HG03558 (cell line): Measurements from ENCODE around the gene RECQL5.

Experiments
- ATAC-seq: cut with Tn5 transposase; IDR thresholded peaks from one replicate; pipeline ENCODE4 v1.9.1; 2021; ENCODE audit warnings: moderate number of reproducible peaks; ENCODE audit not compliant: unreplicated experiment; ENCODE audit errors: extremely low read depth

Gene RECQL5

DNA sequence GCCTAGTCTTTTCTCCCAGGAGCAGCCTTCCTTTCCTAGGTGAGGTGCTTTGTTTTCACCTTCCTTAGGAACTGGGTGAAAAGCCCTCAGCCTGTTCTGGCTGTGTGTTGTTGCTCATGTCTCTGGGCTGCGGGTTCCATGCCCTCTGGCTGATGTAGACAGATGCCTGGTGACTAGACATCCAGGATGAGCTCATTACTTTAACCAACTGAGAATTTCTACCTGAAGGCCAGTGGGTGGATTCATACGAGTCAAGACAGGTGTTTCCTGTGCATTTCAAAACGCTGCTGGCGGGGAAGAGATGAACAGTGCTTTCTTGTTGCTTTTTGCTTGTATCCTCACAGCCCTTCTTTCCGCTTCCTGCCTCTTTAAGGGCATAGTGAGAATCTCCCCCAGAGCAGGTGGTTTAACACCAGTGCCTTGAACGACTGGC is 22.5 kb upstream of the RECQL5 start:
- no peak for ATAC-seq

DNA sequence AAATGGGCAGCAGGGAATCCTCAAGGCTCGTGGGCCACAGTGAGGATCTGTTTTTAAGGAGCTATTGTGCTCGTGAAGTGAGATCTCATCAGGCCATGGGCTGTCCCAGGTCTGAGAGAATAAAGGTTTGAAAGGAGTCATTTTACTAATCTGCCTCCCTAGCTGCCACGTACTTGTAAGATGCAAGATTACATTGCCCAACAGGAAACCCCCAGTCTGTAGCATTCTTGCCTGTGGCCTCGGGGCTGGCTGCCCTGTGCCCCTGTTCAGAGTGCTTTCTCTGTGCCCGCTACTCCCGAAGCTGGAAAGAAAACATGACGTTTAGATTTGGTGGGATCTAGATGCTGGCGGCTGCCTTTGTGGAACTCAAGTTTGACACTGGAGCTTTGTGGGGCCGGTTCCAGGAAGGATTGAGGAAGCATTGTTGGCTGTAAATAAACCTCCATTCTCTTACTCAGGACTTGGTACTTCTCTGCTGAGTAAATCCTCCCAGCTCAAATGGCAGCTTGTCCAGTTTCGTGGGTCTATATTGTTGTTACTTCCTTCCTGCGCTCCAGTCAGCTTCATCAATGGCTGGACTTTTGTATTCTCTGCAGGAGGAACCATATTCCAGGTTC is 21.4 kb upstream of the RECQL5 start:
- no peak for ATAC-seq

DNA sequence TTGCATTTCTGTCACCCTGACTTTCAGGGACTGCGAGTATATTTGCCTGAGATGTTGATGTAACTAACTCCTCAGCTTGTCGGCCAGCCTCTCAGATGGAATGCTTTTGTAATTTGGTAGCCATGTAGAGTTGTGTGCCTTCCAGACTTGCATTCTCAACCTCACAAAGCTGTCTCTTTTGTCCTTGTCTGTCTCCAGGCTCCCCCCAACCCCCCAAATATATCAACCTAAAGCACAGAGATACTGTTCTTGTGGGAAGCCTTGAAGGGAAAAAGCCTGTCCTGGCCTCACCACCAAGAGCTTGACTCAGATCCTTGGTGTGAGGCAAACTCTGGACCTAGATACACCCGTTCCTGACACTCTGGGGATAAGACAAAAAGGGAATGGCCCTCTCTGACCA is 18.5 kb upstream of the RECQL5 start:
- ATAC-seq, result no peak

DNA sequence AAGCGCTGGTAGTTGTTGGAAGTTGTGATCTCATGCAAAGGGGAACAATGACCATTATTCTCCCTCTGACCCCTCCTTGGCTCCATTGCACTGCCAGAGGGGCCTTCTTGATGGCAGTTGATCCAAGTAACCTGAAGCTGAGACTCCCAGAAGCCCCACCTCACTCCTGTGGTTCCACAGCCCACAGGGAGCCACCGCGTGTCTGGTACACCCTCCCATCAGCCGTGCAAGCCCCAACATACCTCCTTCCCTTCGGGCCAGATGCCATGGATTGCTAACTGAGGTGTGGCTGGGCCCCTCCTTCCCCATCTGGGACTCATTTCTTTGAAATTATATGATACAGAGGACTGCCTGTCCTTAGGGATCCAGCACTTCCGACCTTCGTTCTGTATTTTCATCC is 18.0 kb upstream of the RECQL5 start:
- ATAC-seq, result no peak

DNA sequence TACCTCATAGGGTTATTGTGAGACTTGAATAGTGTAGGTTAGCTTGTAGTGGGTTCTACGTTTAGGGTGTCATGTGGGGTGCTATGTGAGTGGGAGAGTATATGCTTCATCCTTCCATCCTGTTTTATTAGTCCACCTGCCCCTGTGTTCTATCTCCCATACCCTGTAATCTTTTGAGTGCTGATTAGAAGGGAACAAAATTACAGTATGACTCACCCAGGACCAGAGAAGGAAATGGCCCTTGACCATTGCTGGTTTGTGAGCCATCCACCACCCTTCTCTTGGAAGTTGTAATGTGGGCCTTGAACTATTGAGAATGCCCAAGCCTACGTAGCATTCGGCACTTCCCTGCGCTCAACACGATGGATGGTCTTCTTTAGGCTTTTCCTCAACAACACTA is 17.3 kb upstream of the RECQL5 start:
- ATAC-seq, result no peak

DNA sequence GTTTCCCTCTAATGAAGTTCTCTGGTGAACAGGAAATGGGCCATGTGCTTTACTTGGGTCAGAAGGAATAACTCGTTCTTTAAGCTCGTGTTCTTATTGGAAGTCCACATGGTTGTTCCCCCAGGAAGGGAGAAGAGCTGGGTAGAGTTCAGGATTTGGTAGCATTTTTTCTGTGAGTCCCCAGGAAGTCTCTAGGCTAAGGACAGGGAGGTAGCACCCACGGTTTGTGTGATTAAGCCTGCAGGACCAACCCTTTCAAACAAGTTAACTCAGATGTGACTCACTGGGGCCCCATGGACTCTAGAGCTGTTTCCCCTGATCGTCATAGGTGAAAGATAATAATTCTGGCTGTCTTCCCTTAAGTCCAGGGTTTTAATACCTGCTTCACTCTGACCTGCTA is 16.6 kb upstream of the RECQL5 start:
- ATAC-seq, result no peak

DNA sequence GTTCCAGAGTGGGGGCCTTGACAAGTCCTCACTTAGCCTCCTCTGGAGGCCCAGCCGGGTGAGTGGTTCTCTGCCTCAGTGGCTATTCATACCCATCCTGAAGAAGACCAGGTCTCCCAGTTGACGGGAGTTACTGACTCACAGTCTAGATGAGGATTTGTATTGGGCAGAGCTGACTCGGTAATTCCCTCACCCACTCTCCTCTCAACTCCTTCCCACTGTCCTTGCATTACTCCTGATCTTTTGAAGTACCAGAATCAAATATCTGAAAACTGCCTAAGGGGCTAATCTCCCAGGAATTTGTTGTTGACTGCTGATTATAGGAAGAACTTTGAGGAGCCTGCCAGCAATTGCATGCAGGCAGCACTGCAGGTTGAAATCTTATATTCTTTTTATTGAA is 14.3 kb upstream of the RECQL5 start:
- ATAC-seq, result no peak

- no peak for ATAC-seq
Measured at GRCh38 chr17:75680431-75680830, 13.5 kb upstream of the RECQL5 start.

DNA sequence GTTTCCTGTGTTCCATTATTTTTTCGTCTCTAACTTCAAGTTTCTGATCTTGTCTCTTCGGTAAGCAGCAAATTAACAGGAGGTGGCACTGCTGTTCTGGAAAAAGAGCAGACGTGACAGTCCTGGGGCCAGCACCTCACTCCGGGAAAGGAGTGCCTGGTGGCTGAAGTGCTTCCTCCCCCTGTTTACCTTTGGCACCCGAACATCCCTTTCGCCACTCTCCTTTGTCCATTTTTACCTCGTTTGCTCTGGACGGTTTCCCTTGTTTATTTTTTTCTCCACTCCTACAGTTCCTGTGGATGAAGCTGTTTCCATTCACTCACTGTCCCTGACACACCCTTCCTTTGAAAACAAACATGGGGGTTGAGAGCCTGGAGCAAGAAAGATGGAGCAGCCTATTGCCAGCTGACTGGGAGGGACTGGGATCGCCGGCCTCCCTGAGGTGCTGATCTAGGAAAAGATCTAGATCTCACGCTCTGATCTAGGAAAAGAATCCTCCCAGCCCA is 12.8 kb upstream of the RECQL5 start:
- no peak for ATAC-seq

- ATAC-seq, result no peak
Measured at GRCh38 chr17:75676461-75676860, 9.5 kb upstream of the RECQL5 start.

- no peak for ATAC-seq
Measured at GRCh38 chr17:75673487-75673886, 6.5 kb upstream of the RECQL5 start.

DNA sequence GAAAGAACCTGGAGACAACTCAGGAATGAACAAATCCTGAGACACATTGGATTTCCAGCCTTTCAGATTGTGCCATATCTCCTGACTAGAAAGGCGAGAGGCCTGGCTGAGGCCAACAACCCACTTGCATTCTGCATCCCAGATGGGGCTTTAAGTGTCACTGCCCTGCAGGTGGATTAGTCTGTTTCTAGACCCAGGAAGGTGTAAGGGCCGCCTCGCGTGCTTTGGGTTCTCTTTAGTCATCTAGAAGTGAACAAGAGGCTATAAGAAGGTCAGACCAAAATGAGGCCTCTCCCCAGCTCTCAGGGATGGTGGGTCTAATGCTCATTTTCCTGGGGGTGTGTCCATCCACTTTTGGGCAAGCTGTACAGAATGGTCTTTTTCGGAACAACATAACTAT is 5.1 kb upstream of the RECQL5 start:
- ATAC-seq, result no peak

DNA sequence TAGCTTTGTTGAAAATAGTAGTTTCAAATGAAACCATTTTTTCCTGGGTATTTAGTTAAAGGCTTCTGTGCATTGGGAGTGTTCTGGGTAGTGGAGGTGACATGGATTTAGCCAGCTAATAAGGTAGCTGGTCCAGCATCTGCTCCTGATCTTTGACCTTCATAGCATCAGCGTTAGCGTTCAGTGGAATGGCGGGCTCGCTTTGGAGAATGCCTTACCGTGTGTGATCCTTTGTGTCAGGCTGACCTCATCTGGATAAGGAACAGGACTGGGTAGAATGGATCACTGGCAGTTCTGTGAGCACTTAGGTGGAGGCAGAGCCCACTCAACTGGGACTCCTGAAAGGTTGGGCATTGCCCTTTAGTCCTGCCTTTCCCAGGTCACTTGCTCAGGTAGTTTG is 3.9 kb upstream of the RECQL5 start:
- no peak for ATAC-seq

DNA sequence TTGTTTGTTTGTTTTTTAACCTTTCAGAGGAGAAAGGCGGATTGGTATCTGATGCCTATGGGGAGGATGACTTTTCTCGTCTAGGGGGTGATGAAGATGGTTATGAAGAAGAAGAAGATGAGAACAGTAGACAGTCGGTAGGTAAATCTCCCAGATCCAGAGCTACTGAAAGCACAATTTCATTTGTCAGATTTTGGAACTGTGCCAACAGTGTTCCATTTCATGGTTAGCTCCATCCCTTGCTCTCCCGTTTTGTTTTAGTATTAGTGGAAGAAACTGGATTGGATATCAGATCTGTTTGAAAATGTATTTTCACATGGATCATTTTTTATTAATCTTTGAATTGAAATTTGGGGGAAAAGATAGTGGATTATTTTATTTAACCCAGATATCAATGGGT is 1.5 kb upstream of the RECQL5 start:
- no peak for ATAC-seq

GRCh38 chr17:75667825-75668224 is 871 bp upstream of the RECQL5 start:
- no peak for ATAC-seq

GRCh38 chr17:75665981-75666380 is 973 bp downstream of the RECQL5 start:
- ATAC-seq, result no peak

- peak; percentile 43 for ATAC-seq
Measured at GRCh38 chr17:75664099-75664549, 2.8 kb downstream of the RECQL5 start.

- no peak for ATAC-seq
Measured at GRCh38 chr17:75662511-75662910, 4.4 kb downstream of the RECQL5 start.

DNA sequence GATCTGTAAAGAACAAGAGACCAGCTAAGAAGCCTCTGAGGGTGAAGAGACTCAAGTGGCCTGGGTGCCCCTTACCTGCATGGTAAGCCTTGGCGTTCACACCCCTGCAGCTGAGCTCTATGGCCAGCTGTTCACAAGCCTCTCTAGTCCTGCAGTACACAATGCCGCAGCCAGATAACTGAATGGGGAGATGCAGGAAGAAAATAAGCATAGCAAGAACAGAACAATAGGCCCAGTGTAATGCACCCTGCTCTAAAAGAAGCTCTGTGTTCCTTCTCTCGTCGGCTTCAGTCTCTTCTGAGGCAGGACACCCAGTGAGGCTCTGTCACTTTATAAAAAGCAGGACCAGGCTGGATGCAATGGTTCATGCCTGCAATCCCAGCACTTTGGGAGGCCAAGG is 5.4 kb downstream of the RECQL5 start:
- no peak for ATAC-seq

DNA sequence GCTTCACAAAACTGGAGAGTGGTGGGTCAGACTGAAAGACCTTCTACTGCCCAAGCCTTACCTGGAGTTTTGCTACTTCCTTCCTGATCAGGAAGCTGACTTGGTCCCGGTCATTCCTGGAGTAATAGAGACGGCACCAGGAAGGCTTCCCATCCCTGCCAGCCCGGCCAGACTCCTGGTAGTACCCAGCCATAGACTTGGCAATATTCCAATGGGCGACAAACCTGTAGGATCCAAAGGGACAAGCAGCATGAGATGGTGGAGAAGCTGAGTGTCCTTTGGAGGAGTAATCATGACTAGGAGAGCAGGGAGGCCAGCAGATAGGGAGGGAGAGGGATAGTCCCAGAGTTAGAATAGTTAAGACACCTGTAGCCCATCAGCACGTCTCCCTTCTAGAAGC is 8.7 kb downstream of the RECQL5 start:
- no peak for ATAC-seq

- no peak for ATAC-seq
Measured at GRCh38 chr17:75654176-75654575, 12.8 kb downstream of the RECQL5 start.

- ATAC-seq, result no peak
Measured at GRCh38 chr17:75652934-75653549, 13.9 kb downstream of the RECQL5 start.
